Chondrocyte (in vitro differentiated cells): ENCODE measurements around the gene ADGRD1. TPM values are rescaled to one million over a fixed set of nuclear protein-coding genes. Genes with fewer than 3 reads are reported as not detected.

Experiments
- DNase-seq: peaks from one replicate; pipeline ENCODE4 v3.0.0; 2021; ENCODE audit warnings: mixed read lengths, low spot score
- H3K27ac Mint-ChIP-seq: one replicate; pipeline ENCODE4 v1.8.0; 2021; ENCODE audit warnings: mild to moderate bottlenecking, moderate library complexity, mixed read lengths; ENCODE audit not compliant: unreplicated experiment
- H3K27me3 Mint-ChIP-seq: 2 replicates; pipeline ENCODE4 v1.8.0; 2021; ENCODE audit warnings: low read depth, mixed read lengths
- H3K36me3 Mint-ChIP-seq: 2 replicates; pipeline ENCODE4 v1.8.0; 2021; ENCODE audit warnings: low read depth, mixed read lengths
- H3K4me1 Mint-ChIP-seq: 2 replicates; pipeline ENCODE4 v1.8.0; 2021; ENCODE audit warnings: low read depth, mild to moderate bottlenecking, mixed read lengths
- H3K4me3 Mint-ChIP-seq: one replicate; pipeline ENCODE4 v1.8.0; 2021; ENCODE audit warnings: mild to moderate bottlenecking, moderate library complexity, mixed read lengths; ENCODE audit not compliant: unreplicated experiment
- H3K9me3 Mint-ChIP-seq: 2 replicates; pipeline ENCODE4 v1.8.0; 2021; ENCODE audit warnings: low read depth, mixed read lengths
- total RNA-seq: library from RNA; stranded (reverse); gene quantifications from 3 replicates; pipeline ENCODE4 v1.2.1, GENCODE V29; 2021
- TF ChIP-seq, protein P1 (sequence below): fragments of 200-600 bp; sonication (generic); IDR thresholded peaks from 2 replicates; pipeline ENCODE4 v1.5.0; 2021; ENCODE audit warnings: antibody characterized with exemption, mild to moderate bottlenecking, moderate library complexity

The ADGRD1 gene
- total RNA-seq, 1 donor from 2014 or later, result 4.7 TPM

DNA sequence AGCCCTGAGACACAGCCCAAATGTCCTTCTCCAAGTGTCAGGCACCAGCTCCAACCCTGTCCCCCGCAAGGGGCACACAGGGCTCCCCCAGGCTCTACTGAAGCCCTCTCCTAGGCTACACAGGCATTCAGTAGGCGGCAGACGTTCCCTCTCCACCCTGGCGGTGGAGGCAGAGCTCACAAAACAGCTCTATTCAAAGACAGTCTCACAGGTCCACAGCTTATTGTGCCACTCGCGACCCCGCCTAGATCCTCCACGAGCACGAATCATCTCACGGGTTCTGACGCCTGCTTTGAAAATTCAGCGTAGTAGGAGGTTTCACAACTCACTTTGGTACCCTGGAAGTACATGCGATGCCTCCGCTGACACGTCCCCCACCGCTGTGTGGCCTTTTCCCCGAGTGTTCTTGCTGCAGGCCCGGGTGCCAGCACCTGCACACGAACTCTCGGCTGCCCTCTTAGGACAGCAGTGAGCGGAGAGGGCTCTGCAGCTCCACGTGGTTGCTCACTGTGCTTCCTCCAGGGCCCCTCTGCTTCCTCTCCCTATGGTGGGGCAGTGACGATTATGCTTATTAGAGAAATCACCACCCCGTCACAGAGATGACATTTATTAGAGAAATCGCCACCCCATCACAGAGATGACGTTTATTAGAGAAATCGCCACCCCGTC, 78.5 kb downstream of the ADGRD1 start:
- no peak for DNase-seq
- TF ChIP-seq, protein P1, sequence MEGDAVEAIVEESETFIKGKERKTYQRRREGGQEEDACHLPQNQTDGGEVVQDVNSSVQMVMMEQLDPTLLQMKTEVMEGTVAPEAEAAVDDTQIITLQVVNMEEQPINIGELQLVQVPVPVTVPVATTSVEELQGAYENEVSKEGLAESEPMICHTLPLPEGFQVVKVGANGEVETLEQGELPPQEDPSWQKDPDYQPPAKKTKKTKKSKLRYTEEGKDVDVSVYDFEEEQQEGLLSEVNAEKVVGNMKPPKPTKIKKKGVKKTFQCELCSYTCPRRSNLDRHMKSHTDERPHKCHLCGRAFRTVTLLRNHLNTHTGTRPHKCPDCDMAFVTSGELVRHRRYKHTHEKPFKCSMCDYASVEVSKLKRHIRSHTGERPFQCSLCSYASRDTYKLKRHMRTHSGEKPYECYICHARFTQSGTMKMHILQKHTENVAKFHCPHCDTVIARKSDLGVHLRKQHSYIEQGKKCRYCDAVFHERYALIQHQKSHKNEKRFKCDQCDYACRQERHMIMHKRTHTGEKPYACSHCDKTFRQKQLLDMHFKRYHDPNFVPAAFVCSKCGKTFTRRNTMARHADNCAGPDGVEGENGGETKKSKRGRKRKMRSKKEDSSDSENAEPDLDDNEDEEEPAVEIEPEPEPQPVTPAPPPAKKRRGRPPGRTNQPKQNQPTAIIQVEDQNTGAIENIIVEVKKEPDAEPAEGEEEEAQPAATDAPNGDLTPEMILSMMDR, result no peak
- Mint-ChIP-seq H3K27ac (no peak overlapping the region), H3K4me3 (no peak overlapping the region), H3K9me3 (no peaks in the 10 kb centered on the region), H3K4me1 (peaks cover 2% of the 10 kb centered on the region), H3K27me3 (peaks cover 10% of the 10 kb centered on the region), H3K36me3 (no peaks in the 10 kb centered on the region)

DNA sequence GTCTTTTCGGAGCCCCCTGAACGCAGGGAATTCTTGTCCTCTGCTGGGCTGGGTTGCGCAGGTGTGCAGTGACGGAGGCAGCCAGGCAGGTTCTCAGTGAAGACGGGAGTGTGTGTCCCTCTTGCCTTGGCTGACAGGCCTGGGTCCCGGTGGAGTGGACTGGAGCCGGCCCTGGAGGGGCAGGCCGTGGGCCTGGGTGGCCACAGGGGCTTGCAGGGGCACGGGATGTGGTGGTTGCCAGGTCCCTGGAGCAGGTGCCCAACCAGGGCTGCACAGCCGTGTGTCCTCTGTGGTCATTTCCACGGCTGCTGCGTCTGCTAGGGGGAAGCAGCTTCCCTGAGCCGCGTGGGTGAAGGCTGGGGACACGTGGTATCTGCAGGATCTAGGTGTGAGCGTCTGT, 79.8 kb downstream of the ADGRD1 start:
- TF ChIP-seq, protein P1, result no peak
- Mint-ChIP-seq H3K27ac (no peak overlapping the region), H3K4me3 (no peak overlapping the region), H3K9me3 (no peaks in the 10 kb centered on the region), H3K27me3 (peaks cover 10% of the 10 kb centered on the region), H3K4me1 (peaks cover 2% of the 10 kb centered on the region), H3K36me3 (no peaks in the 10 kb centered on the region)
- peak; percentile 72 for DNase-seq

DNA sequence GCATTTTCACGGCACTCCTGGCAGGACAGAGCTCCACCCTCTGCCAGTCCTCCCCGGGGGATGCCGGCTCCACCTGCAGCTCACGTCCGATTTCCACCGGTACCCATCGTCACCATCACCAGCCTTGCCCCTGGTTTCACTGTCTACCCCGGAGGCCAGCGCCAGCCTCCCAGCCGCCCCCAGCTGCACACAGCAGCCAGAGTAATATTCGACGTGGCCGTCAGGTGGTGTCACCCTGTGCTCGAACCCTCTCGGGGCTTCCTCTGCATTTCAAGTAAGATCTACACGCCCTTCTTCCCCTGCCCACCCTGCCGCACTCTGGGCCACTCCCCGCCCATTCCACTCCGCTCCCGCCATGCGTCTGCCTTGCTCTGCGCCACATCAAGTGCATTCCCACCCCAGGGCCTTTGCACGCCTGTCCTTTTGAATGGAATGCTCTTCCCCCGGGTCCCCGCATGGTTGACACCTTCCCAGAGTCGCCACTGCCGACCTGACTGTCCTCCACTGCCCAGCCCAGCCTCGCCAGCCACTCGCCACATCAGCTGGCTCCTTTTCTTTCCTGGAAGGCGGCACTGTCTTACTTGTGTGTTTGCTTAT, 80.3 kb downstream of the ADGRD1 start:
- TF ChIP-seq, protein P1, result no peak
- H3K9me3 Mint-ChIP-seq, result no peaks in the 10 kb centered on the region
- peaks cover 2% of the 10 kb centered on the region for H3K4me1 Mint-ChIP-seq
- H3K4me3 Mint-ChIP-seq, result no peak overlapping the region
- DNase-seq, result peak; percentile 57
- H3K27ac Mint-ChIP-seq, result no peak overlapping the region
- H3K27me3 Mint-ChIP-seq, result peaks cover 7% of the 10 kb centered on the region
- H3K36me3 Mint-ChIP-seq, result no peaks in the 10 kb centered on the region

DNA sequence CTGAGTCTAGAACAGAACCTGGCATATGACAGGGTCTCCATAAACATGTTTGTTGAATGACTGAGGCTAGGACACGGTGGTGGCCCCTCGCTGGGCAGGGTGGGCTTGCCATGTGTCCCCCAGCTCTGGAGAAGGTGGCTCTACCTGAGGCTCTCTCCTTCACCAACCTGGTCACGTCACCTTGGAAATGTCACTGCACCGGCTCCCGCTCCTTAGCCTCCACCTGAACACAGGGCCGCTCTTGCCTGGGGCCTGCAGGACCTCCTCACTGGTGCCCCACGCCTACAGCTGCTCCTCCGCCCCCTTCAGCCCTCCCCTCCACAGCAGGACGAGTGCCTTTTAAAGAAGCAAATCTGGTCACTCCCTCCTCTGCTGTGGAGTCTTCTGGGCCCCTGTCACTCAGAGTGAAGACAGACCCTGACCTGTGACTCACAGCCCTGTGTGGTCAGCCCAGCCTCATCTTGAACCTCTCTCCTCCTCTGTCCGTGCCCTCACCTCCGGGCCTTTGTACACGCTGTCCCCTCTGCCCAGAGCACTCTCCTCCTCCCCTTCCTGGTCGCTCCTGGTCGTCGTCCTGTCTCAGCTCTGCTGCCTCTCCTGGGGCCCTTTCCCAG, 81.0 kb downstream of the ADGRD1 start:
- Mint-ChIP-seq H3K9me3 (no peaks in the 10 kb centered on the region), H3K4me1 (peaks cover 2% of the 10 kb centered on the region), H3K27me3 (peaks cover 8% of the 10 kb centered on the region), H3K4me3 (no peak overlapping the region), H3K36me3 (no peaks in the 10 kb centered on the region), H3K27ac (no peak overlapping the region)
- TF ChIP-seq, protein P1, result no peak
- DNase-seq, result peak; percentile 82

DNA sequence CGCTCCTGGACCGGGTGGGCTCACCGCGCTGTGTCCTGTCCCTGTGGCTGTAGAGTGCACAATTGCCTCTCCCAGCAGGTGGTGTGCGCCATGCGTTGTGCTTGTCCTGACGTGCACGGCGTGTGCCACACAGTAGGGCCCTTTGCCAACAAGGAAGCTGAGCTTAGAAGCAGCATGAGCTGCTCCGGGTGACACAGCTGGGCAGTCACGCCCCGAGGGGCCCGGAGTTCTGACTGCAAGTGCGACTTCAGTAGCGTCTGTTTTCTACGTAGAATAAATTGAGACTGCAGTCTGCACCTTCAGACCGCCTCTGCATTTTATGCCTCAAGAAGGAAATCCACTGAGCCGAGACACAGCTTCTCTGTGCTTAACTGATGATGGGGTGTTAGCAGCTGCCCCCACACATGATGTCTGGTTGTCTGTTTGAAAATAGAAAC, 81.6 kb downstream of the ADGRD1 start:
- peak; percentile 85 for DNase-seq
- TF ChIP-seq, protein P1, result no peak
- H3K27me3 Mint-ChIP-seq, result peaks cover 8% of the 10 kb centered on the region
- peaks cover 2% of the 10 kb centered on the region for H3K4me1 Mint-ChIP-seq
- H3K9me3 Mint-ChIP-seq, result no peaks in the 10 kb centered on the region
- no peak overlapping the region for H3K27ac Mint-ChIP-seq
- no peaks in the 10 kb centered on the region for H3K36me3 Mint-ChIP-seq
- H3K4me3 Mint-ChIP-seq, result no peak overlapping the region
